ENCODE data around the gene RSRC1.
"Not testable (repeated sequence)": the region's sequence is repeated elsewhere in the genome, so short reads cannot be mapped to it uniquely, and the experiment has no call there.

The RSRC1 gene

DNA sequence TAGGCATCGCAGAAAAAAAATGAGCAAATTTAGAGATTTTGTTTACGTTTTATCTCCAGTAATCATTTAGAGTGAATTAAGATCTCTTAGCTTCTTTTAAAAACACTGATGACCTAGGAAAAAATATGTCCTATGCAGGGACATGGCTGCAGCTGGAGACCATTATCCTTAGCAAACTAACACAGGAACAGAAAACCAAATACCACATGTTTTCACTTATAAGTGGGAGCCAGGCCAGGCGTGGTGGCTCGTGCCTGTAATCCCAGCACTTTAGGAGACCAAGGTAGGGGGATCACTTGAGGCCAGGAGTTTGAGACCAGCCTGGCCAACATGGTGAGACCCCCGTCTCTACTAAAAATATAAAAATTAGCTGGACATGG, 298.6 kb downstream of the RSRC1 start:
- not testable (repeated sequence) for DNase-seq

DNA sequence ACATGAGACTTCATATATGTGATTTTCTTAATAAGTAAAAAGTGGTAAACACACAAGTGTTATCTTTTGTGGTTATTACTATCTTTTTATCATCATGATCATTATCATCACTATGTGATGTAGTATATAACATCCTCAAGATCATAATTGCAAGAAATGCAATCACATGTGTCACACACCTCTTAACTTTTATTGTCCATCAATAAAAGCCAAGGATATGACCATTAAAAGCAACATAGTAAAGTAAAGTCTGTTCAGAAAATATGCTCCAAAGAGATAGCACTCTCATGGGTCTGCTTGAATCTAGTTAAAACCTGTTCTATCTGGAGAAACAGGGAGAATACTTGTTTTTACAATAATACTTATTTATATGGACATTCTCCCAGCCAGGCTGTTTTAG, 308.1 kb downstream of the RSRC1 start:
- DNase-seq, result no peak

DNA sequence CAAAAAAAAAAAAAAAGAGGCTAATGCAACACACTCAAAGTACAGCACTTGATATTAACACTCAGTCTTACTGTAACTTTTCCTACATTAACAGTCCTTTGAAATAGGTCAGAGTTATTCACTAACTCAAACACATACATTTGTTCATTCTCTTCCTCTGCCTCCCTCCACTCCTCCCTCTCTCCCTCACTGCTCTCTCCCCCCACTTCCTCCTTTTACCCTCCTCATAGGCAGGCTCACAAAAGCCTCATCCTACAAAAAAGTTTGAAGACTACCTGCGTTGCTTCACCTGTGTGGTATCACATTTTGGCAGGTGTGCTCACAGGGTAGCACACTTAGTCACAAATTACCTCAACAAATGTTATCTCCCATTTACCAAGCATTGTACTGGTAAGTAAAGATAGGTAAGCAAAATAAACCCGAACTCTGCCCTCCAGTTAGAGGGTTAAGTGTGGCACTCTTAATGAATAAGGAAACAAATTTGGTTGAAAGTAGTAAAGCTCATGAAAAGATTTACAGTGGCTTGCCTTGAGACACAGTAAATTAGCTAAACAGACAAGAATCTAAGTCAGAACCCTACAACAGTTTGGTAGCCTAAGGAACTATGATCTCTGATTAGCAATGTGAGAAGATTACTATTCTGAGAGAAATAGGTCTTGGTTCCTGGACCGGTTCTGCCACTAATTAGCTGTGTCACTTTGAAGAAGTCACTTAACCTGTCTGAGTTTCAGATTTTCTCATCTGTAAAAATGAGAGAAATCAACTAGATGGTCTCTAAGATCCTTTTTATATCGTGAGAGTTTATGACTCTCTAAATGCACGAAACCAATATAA, 310.1 kb downstream of the RSRC1 start:
- DNase-seq, result no peak

DNA sequence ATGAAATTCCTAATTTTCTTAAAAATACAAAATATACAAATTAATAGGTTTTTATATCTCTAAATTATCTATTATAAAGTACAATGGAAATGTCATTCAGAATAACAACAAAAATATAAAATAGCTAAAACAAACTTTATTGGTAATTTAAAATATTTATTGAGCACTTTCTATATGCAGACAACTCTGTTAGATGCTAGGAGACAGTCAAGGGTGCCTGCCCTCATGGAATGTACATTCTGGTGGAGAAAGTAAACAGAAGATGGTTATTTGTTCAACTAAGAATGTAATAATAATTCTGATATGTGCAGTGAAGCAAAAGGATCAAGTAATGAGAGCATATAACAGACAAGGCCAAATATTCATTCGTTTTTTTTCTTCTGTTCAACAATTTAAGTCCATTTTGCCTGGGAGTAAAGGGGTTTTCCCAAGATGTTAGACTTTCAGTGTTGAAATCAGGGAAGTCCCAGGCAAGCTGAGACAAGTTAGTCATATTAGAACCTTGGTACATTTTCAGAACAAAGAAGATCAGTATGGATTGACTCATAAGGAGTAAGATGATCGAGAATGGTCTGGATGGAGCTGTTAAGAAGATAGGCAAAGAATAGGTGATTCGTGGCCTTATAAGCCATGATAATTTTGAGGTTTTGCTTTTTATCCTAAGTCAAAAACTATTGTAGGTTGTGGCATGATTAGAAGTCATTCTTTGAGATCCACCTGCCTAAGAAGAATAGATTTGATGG, 310.9 kb downstream of the RSRC1 start:
- DNase-seq, result no peak

DNA sequence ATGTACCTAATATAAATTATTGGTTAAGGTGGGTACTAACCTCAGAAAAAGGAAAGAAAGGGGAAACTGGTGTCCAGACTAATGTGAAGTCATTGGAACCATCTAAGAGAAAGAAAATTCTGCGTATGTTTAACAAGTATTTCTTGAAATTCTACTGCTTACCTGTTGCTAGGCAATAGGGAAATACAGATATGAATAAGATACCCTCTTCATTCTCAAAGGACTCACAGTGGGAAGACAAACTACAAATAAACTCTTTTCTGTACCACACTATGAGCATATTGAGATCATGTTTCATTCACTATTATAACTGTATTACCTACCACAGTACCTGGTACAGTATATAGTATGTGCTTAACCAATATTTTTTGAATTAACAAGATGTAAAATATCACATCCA, 320.6 kb downstream of the RSRC1 start:
- no peak for DNase-seq

DNA sequence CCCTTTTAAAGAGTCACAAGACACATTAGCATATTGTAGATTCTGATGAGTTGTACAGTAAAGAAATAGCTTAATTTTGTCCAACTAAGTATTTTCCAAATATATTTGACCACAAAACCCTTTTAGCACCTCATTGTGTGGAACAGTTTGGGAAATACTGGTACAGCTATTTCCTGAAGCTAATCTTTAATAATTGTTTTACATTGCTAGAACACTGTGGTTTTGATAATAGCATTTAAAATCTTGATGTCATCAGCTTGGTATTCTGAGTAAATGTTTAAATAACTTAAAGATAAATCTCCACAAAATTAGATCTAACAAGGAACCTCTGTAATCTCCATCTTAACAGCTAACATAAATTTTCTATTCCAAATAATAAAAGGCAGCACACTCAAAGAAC, 321.1 kb downstream of the RSRC1 start:
- no peak for DNase-seq

DNA sequence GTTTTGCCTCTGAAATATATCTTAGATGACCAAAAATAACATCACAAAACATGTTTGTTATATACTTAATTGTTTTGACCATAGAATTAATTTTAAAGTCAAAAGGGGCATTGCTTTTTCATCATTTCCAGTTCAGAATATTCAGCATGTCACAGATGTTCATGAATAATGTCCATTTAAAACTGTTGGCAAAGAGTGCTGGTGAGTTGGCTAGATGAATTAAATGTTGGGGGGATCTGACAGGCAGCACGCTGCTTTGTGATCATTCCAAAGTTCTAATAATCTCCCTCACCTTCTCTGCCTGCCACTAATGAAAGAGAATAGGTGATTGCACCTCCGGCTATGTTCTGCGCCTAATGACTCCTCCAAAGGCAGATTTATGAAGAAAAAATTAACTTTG, 321.9 kb downstream of the RSRC1 start:
- no peak for DNase-seq

DNA sequence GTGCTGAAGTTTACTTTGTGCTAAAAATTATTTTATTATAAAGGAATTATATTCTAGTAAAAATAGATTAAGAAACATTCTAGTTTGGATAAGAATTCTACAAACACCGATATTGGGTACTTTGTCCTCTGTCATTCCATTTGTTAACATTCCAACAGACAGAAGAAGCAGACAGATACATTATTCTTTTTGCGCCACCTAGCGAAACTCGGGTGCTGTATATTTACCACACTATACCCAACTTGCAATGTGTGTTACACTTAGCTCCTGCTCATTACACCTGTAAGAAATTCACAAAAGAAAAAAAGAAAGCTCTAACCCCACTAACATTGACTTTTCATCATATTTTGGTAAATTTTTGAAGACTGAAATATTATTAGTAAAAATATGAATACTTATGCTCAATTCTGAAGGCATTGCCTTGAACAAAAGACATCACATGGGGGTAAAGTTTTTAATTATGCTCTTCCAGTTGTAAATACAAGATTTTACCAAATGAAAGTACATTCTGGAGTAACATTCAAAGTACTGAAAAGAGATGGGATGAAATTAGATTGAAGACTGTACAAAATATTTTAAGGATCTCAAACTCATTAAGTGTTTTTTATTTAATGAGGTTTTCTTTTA, 324.6 kb downstream of the RSRC1 start:
- DNase-seq, result peak; percentile 3

DNA sequence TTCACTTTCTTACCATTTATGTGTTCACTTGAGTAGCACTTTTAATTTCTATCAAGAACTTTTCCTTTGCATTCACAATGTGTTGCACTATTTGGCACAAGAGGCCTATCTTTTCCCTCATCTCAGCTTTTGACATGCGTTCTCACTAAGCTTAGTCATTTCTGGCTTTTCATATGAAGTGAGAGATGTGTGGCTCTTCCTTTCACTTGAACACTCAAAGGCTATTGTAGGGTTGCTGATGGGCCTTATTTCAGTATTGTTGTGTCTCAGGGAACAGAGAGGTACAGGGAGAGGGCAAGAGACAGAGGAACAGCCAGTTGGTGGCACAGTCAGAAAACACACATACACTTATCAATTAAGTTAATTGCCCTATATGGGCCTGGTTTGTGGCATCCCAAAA, 333.7 kb downstream of the RSRC1 start:
- no peak for DNase-seq

DNA sequence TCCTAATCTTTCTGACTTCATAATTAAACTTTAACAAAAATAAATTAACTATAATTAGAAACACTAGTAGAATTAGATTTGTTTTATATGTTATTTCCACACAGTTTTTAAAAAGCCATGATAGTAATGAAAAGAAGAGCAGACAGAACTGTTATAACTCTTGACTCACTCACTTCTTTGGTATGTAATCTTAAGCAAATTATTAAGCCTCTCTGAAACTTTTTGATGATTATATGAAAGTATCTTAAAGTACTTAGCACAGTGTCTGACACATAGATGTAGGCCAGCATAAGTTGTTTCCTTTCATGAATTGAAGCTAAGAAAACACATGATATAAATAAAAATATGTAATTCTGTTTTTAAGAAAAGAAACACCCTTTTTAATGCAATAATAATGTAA, 337.5 kb downstream of the RSRC1 start:
- DNase-seq, result no peak

DNA sequence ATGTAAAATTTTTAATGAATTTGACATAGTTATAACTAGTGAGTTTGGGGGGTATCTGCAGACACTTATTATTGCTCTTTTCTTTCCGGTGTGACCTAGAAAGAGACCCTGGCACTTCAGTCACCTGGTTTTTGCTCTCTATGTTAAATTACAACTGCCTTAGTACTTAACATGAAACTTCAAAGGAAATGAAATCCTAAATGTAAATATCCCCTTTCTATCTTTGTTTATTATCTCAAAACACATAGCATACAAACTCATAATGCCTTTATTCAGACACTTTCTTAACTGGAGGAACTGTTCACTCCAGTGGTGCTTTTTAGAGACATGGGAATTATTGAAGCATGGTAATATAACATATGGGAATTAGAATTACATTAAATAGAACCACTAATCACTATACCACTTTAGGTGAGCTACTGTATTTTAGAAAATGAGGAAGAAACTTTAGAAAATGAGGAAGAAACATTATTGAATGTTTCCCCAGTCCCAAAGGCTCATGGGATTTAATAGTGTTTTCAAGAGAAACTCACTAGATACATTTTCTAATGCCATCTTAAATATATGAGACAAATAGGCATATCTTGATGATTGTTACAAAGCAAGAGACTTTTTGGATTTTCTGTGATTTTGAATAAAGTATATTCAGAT, 341.6 kb downstream of the RSRC1 start:
- no peak for DNase-seq

DNA sequence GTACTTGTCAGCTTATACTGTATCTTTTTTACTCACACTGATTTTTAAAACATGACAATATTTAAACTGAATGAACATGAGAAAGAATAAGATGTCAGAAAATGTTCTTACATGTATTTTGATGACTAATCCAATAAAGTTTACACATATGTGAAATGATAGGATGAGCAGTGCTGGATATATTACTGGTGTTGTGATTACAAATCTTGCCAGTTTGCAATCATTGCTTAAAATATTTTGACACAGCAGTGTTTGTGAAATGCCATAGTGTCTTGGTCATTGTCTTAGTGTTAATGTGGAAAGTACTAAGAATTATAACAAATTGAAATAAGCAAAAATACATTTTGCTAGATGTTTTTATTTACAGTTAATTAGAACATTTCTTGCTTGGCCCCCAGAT, 342.4 kb downstream of the RSRC1 start:
- DNase-seq, result no peak

DNA sequence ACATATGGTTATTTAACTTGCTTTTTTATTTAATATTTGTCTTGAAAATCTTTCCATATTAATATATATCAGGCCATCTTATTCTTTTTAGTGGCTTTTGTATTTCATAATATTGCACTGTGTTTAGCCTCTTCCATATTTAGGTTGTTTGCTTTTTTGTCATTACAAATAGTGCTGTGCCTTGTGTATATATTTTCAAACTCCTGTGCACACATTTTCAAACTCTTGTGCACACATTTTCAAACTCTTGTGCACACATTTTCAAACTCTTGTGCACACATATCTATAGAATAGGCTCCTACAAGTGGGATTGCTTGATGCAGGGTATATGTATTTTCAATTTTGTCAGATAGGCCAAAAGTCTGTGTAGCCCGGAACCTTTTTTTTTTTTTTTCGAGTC, 343.1 kb downstream of the RSRC1 start:
- DNase-seq, result no peak

DNA sequence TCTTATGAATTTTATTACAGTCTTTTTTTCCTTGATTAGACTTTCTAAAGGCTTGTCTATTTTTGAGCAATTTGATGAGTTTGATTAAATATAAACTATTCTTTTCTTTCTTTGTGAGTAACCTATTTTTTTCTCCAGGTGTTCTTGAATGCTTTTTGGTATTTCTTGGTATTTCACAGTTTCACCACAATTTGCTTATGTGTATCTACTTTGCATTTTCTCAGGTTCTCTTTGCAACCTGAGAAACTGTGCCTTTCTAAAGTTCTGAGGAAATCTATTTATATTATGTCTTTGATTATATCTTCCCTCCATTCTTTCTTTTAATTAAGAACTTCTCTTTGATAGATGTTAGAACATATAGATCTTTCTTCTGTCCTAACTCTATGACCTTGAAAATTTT, 344.0 kb downstream of the RSRC1 start:
- DNase-seq, result no peak

DNA sequence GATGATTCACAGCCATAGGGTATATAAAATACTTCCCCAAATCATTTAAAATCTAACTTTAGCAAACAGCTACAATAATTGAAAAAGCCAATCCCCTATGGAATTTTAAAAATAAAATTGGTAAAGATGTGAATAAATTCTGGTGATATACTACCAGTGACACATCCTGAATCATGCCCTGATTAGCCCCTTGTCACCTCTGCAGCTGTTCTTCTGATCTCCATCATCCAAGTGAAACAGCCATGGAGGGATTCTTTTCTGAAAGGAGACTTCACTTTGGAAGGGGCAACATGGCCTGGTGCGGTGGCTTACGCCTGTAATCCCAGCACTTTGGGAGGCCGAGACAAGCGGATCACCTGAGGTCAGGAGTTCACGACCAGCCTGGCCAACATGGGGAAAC, 345.5 kb downstream of the RSRC1 start:
- no peak for DNase-seq

DNA sequence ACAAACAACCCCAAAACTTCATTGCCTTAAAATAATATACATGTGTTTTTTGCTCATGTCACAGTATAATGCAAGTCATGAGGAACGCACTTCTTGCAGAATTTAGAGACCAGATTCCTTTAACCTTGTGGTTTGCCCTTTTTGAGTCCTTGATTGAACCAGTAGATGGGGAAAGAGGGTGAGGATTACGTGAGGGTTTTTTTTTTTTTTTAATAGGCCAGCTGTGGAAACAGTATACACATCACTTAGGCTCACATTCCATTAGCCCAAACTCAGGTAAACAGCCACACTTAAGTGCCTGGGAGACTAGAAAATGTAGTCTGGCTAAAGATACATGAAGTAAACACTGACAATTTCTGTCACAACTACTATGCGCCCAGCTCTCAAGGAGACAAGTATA, 346.2 kb downstream of the RSRC1 start:
- no peak for DNase-seq

DNA sequence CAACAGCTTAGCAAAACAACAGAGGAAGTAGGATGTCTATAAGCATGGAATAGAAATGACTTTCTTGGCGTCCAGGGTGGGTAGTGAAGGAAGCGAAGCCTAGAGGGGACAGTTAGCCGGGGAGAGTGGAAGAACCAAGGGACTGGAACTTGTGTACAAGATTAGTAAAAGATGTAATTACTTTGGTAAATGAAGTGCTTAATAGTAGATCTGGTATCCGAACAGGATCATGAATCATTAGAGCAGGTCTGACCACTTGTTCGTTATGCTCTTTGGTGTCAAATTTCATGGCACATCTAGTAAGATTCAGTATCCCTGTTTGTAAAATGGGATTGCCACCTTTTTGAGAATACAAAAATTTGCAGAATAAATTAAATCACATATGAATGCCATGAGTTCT, 348.6 kb downstream of the RSRC1 start:
- peak; percentile 5 for DNase-seq

DNA sequence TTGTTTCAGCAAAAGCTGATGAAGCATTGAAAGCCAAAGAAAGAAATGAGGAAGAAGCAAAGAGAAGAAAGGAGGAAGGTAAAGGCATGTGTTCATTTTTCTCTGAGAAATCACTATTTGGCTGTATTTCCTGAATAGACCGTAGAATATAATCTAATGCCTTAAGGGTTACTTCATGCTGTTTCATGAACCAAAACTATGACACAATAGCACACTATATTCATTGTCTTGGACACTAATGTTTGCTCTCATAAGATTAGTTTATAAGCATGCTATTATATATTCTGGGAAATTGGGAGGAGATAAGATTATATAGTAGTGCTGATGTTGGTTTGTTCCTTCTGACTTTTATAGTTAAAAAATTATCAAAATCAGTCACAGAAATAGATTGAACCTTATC, 351.0 kb downstream of the RSRC1 start:
- no peak for DNase-seq

DNA sequence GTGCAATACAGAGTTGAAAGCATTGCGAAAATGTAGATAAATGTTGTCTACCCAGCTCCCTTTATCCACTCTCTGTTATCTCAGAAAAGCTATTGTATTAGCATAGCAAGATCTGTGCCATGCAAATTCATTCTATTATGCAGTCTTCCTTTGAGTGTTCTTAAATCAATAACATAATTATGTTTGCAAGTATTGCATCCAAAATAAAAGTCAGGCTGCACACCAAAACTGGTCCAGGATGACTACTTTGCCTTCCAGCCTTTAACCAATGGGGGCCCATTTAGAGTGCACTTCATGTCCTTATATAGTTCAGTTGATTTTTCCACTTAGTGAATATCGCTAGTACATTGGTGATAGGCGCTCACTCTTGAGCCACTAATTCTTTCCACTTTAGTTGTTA, 353.7 kb downstream of the RSRC1 start:
- no peak for DNase-seq

DNA sequence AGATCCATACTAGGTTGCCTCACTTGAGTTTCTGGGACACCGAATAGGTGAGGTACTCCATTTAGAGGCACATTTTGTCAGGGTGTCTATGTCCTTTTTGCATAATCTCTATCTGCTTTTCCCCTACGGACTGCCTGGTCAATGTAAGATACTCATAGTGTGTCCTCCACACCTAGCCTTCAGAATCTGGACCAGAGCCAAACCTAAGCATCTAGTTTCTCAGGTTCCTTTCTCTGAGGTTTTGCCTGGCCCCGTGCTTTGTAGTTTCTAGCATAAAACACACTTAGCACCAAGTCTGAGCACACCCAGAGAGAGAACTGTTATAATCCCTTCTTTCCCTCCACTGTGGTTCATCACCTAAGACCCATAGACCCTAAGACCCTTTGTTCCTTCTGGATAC, 355.2 kb downstream of the RSRC1 start:
- DNase-seq, result no peak

DNA sequence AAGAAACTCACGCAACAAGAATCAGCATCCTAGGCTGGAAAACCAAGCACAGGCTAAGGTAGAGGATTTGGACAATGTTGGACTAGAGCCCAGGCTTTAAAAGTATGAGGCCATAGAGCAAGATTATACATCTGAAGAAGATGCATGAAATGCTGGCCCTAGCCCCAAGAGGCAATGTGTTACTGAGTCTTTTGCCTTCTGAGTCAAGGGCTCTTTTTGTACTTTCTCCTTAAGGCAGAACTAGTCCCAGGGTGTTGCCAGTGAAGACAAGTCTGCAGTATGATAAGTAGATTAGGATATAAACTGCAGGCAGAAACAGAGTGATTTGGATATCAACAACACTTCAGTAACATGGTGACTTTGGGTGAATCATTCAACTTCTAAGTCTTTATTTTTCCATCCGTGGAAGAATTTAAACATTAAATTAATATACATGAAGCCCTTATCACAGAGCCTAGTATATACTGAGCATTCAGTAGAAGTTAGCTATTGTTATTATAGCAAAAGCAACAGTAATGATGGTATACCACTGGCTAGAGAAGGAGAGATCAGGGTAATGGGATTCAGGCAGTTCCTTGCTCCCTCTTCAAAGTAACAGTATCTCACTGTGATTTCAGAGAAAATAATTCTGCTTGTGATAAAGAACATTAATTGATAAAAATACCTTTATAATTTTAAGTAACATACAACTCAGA, 361.2 kb downstream of the RSRC1 start:
- DNase-seq, result no peak

DNA sequence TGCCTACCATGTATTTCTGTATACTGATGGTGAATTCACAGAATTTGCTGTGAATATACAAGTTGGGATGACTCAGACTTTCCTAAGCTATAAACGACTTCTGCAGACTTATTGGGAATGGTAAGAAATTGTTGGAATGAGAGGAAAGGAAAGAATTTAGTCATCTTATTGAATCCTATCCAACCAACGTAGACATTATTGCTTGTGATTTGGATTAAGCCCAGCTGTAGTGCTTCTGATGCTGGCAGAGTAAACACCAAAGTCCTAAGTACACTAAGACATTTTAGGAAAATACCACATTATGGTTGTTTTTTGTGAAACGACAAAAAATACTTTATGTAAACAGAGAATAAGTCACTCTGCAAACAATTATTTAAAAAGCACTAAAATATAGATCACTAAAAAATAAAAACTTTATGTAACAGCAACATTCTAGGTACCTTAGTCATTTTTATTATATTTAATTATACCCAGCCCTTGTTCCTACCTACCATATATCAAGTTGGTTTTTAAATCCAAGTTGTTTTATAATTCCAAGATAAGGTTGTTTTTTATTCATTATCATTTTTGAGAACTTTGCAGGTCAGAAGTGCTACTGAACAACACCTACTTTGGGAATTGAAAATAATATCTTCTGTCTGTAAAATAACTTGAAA, 361.9 kb downstream of the RSRC1 start:
- no peak for DNase-seq
